ENCODE results near the gene SLFN12L. TPM values are rescaled to one million over a fixed set of nuclear protein-coding genes. Genes with fewer than 3 reads are reported as not detected.
"Not testable (repeated sequence)": the region's sequence is repeated elsewhere in the genome, so short reads cannot be mapped to it uniquely, and the experiment has no call there.

SLFN12L gene
- total RNA-seq (2014; rRNA removed; shearing (Covaris generic); ENCODE audit: low replicate concordance) = not detected in 2 replicates

GRCh38 chr17:35537601-35538141 lies at the start of gene SLFN12L:
Gene SLFN12L, minus strand, starts transcription at chr17:35537678. Its CDS starts 15,314 bp downstream, at chr17:35522364.
- DNase-seq = no peak
- Histone ChIP-seq H3K9me3 (no peaks in the 10 kb centered on the region), H3K36me3 (no peaks in the 10 kb centered on the region), H3K4me3 (no peak within 1 kb of the TSS), H3K27me3 (no peaks in the 10 kb centered on the region)

- no peaks in the 10 kb centered on the region for H3K9me3 ChIP-seq
- DNase-seq = no peak
- H3K4me3 ChIP-seq = peak overlapping the region; percentile 100
Observed at GRCh38 chr17:35586569-35587073, 49.1 kb upstream of the SLFN12L start.

DNA sequence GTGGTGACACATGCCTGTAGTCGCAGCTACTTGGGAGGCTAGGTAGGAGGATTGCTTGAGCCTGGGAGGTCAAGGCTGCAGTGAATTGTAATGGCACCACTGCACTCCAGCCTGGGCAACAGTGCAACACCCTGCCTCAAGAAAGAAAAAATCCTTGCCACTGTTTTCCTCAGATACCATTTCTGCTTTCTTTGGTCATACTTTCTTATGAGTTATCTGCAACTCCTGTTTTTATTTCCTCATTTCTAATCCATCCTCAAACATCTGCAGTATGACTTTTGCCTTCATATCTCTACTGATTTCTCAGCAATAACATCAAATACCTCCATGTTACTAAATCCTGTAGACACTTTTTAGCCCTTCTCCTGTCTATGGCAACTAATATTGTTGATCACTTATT lies 46.6 kb upstream of the SLFN12L start:
- Histone ChIP-seq H3K9me3 (no peaks in the 10 kb centered on the region), H3K36me3 (peaks cover 4% of the 10 kb centered on the region)
- DNase-seq = no peak

More at GRCh38 chr17:35586569-35587073, 49.1 kb upstream of the SLFN12L start:
- no peaks in the 10 kb centered on the region for H3K27me3 ChIP-seq
- peaks cover 4% of the 10 kb centered on the region for H3K36me3 ChIP-seq

GRCh38 chr17:35578929-35579432 lies 41.5 kb upstream of the SLFN12L start:
- Histone ChIP-seq H3K27me3 (no peaks in the 10 kb centered on the region), H3K36me3 (peaks cover 18% of the 10 kb centered on the region), H3K4me3 (peak overlapping the region; percentile 91), H3K9me3 (no peaks in the 10 kb centered on the region)
- DNase-seq = no peak

More for the DNA sequence above, 46.6 kb upstream of the SLFN12L start:
- H3K4me3 ChIP-seq = no peak overlapping the region
- no peaks in the 10 kb centered on the region for H3K27me3 ChIP-seq

GRCh38 chr17:35578197-35578928 lies 40.9 kb upstream of the SLFN12L start, which contains the start of gene PEX12:
Gene PEX12, minus strand, starts transcription at chr17:35578571. Its CDS starts 550 bp downstream, at chr17:35578021.
- Histone ChIP-seq H3K4me3 (peak within 1 kb of the TSS; percentile 91), H3K36me3 (peaks cover 24% of the 10 kb centered on the region), H3K9me3 (no peaks in the 10 kb centered on the region), H3K27me3 (no peaks in the 10 kb centered on the region)
- DNase-seq = peak; percentile 91

DNA sequence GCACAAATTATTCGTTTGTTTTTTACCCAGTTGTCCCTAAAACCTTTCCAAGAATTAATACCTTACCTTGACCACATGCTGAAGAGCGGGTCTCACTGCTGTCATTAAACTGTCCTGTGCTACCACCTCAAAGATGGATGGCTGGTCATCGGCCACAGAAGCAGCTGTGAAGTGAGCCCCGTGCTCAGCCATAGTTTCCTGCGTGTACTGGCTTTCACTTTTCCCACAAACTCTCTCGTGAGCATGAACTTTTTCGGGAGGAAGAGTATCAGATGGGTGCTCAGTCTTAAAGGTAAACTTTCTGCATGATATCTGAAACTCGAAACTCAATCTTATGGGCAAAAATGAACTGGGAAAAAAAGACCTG lies 40.3 kb upstream of the SLFN12L start:
- Histone ChIP-seq H3K4me3 (peak overlapping the region; percentile 91), H3K9me3 (no peaks in the 10 kb centered on the region), H3K27me3 (no peaks in the 10 kb centered on the region), H3K36me3 (peaks cover 25% of the 10 kb centered on the region)
- DNase-seq = no peak

GRCh38 chr17:35575759-35576158 lies 38.3 kb upstream of the SLFN12L start:
- no peak for DNase-seq
- Histone ChIP-seq H3K4me3 (no peak overlapping the region), H3K27me3 (no peaks in the 10 kb centered on the region), H3K36me3 (peaks cover 35% of the 10 kb centered on the region), H3K9me3 (no peaks in the 10 kb centered on the region)

- Histone ChIP-seq H3K9me3 (no peaks in the 10 kb centered on the region), H3K27me3 (0 out of 2 replicates have a peak, but pooled peaks cover 2% of the 10 kb centered on the region), H3K36me3 (peaks cover 24% of the 10 kb centered on the region), H3K4me3 (no peak overlapping the region; the same call in 1 of the 2 replicates)
- no peak for DNase-seq
Observed at GRCh38 chr17:35569405-35569804, 31.9 kb upstream of the SLFN12L start.

GRCh38 chr17:35568561-35568960 lies 31.1 kb upstream of the SLFN12L start:
- peak; percentile 46 for DNase-seq

DNA sequence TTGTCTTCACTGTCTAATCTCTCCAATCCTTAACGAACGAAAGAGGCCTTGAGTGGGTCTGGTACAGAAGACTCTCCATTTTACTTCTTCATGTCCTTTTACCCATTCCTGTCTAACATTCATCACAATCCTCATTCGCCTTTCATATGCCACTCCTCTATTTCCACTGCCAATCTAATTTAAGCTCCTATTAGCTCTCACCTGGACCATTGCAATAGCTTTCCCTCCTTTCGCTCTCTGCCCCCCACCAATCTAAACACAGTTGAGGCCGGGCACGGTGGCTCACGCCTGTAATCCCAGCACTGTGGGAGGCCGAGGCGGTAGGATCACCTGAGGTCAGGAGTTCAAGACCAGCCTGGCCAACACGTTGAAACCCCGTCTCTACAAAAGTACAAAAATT lies 29.5 kb upstream of the SLFN12L start:
- H3K36me3 ChIP-seq = peaks cover 11% of the 10 kb centered on the region
- H3K27me3 ChIP-seq = 0 out of 2 replicates have a peak, but pooled peaks cover 2% of the 10 kb centered on the region
- no peaks in the 10 kb centered on the region for H3K9me3 ChIP-seq
- no peak for DNase-seq
- H3K4me3 ChIP-seq = peak overlapping the region; percentile 84

More at GRCh38 chr17:35568561-35568960, 31.1 kb upstream of the SLFN12L start:
- Histone ChIP-seq H3K36me3 (peaks cover 15% of the 10 kb centered on the region), H3K9me3 (no peaks in the 10 kb centered on the region), H3K4me3 (peak overlapping the region; percentile 84), H3K27me3 (0 out of 2 replicates have a peak, but pooled peaks cover 2% of the 10 kb centered on the region)

DNA sequence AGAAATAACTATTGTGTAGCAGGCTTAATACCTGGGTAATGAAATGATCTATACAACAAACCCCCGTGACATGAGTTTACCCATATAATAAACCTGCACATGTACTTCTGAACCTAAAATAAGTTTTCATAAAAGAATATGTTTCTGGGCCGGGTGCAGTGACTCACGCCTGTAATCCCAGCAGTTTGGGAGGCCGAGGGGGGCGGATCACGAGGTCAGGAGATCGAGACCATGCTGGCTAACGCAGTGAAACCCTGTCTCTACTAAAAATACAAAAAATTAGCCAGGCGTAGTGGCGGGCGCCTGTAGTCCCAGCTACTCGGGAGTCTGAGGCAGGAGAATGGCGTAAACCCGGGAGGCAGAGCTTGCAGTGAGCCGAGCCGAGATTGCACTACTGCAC lies 25.7 kb upstream of the SLFN12L start:
- H3K27me3 ChIP-seq, H3K9me3 ChIP-seq, H3K4me3 ChIP-seq, DNase-seq, H3K36me3 ChIP-seq: not testable (repeated sequence)

DNA sequence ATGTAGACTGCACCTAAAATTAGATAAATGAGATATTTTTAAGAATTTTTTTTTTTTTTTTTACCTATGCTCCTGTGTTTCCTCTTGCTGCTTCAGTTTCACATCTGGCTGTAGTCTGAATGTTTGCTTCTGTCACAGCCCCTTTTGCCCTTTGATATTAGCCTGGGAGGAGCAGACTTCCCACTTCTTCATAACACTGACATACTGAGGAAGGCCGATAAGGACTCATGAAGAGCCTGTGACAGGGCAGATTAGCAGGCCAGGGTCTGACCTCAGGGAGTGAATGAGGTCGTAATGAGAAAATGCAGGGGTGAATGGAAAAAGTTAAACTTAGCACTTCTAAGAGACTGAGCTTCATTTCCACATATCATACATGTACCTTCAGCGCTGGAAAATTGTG lies 23.2 kb upstream of the SLFN12L start, which contains the start of gene SLFN14:
Gene SLFN14 (minus strand): TSS at position 117 of the 400 bp plus-strand sequence. CDS start 2,757 bp downstream, outside the sequence.
- Histone ChIP-seq H3K36me3 (no peaks in the 10 kb centered on the region), H3K27me3 (peaks cover 12% of the 10 kb centered on the region)

DNA sequence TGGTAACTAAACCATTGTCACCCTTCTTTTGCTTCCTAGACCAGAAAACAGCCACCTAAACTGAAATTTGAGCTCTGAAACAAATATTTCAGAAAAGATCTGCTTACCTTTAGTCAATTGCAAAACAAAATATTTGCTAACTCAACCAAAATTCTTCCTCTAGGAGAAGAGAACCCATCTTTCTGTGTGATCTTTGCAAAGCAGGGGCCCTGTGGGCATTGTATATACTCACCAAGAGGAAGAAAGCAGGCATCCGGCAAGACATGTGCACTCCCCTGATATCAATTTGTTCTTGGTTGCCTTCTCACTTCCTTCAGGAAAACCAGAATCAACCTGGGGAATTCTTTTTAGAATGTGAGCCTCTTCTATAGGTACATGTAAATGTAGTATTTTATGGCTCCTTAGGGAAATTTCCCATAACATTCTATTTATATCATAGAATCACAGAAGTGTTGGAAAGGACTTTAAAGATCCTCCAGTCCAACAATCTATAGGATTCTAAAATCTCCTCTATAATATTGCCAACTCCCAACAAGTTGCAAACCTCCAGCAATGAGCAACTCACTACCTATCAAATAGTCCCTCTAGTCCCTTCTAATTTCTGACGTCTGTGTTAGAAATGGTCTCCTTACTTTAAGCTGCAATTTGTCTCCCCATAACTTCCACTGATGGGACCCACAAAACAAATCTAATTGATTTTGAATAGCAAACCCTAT lies 22.2 kb upstream of the SLFN12L start:
- H3K4me3 ChIP-seq = no peak overlapping the region
- H3K27me3 ChIP-seq = peaks cover 12% of the 10 kb centered on the region
- no peak for DNase-seq
- no peaks in the 10 kb centered on the region for H3K36me3 ChIP-seq
- H3K9me3 ChIP-seq = no peaks in the 10 kb centered on the region

More for the DNA sequence above, 23.2 kb upstream of the SLFN12L start, which contains the start of gene SLFN14:
- no peak for DNase-seq
- no peaks in the 10 kb centered on the region for H3K9me3 ChIP-seq
- no peak within 1 kb of the TSS for H3K4me3 ChIP-seq

GRCh38 chr17:35557353-35557752 lies 19.9 kb upstream of the SLFN12L start:
- Histone ChIP-seq H3K9me3 (no peaks in the 10 kb centered on the region), H3K36me3 (no peaks in the 10 kb centered on the region), H3K4me3 (no peak overlapping the region), H3K27me3 (peaks cover 17% of the 10 kb centered on the region)
- DNase-seq = no peak

GRCh38 chr17:35555691-35556090 lies 18.2 kb upstream of the SLFN12L start:
- no peak for DNase-seq
- H3K9me3 ChIP-seq = no peaks in the 10 kb centered on the region
- H3K36me3 ChIP-seq = no peaks in the 10 kb centered on the region
- H3K27me3 ChIP-seq = peaks cover 17% of the 10 kb centered on the region
- no peak overlapping the region for H3K4me3 ChIP-seq

DNA sequence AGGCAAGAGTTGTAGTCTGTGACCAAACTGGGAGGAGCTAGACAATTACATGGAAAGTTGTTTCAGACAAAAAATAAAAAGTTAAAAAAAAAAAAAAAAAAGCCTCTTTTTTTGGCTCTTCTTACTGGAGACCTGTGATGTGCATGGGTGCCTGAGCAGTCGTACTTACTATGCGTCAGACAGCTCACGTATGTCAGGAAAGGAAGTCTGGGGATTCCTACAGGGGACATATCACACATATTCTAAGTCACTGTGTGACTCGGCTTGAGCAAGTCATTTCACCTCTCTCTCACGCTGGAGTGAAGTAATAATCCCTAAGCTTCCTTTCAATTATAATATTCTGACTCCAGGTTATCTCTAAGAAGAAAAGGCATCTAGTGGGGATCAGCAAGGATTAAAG lies 17.2 kb upstream of the SLFN12L start:
- no peaks in the 10 kb centered on the region for H3K9me3 ChIP-seq
- H3K27me3 ChIP-seq = peaks cover 17% of the 10 kb centered on the region
- no peak for DNase-seq
- no peak overlapping the region for H3K4me3 ChIP-seq
- H3K36me3 ChIP-seq = no peaks in the 10 kb centered on the region
